Activated naive CD8-positive, alpha-beta T cell treated with anti-CD3 and anti-CD28 coated beads, Interleukin-2, amount 50 U/mL, for 24 hours (primary cell): ENCODE measurements around the gene TLCD2.
"Not testable (repeated sequence)": the region's sequence is repeated elsewhere in the genome, so short reads cannot be mapped to it uniquely, and the experiment has no call there.

Experiments used
- ATAC-seq: fragments of 150-1000 bp; cut with Tn5 transposase; one replicate; pipeline ENCODE4 v1.10.0; 2021
- DNase-seq: peaks from one replicate; pipeline ENCODE4 v3.0.0; 2021
- H3K27ac Mint-ChIP-seq: one replicate; pipeline ENCODE4 v1.8.0; 2021; ENCODE audit warnings: mild to moderate bottlenecking, mixed read lengths
- H3K27me3 Mint-ChIP-seq: one replicate; pipeline ENCODE4 v1.8.0; 2021; ENCODE audit warnings: mixed read lengths
- H3K36me3 Mint-ChIP-seq: one replicate; pipeline ENCODE4 v1.8.0; 2021; ENCODE audit warnings: low read depth, mixed read lengths
- H3K4me1 Mint-ChIP-seq: one replicate; pipeline ENCODE4 v1.8.0; 2021; ENCODE audit warnings: mixed read lengths
- H3K4me3 Mint-ChIP-seq: one replicate; pipeline ENCODE4 v1.8.0; 2021; ENCODE audit warnings: mild to moderate bottlenecking, moderate library complexity, mixed read lengths
- H3K9me3 Mint-ChIP-seq: one replicate; pipeline ENCODE4 v1.8.0; 2021; ENCODE audit warnings: mixed read lengths

TLCD2 gene

DNA sequence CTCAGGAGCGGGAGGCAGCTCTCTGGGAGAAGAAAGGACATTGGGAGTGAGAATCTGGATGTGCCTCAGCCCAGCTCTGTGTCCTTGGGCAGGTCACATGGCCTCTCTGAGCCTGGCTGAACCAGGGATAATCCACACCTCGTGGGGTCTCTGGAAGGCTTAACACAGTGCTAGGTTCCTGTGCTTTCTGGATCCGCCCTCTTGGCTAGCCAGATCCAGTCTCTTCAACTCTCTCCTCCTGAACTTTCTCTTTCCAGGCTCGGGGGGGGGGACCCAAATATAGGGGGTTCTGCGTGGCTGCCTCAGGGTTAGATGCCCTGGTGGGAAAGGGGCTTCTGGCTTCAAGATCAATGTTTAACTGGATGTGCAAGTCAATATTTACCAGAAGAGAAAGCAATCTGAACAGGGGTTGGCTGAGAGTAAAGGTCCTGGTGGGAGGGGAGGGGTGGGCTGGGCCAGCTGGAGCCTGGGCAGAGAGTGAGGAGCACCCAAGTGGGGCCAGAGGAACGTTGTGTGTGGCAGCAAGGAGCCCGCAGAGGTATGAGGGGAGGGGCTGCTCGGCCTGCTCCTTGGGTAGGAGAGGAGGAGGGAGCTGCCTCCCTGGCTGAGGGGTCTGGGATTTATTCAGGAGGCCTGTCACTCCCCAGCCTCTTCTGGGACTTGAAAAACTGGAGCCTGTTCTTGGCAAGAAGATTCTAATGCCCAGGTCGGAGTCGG is 32.4 kb upstream of the TLCD2 start, which contains the start of gene SERPINF2:
Gene SERPINF2 (plus strand): TSS at position 501 of the 717 bp plus-strand sequence. CDS start 2,125 bp downstream, outside the sequence.
- Mint-ChIP-seq H3K4me1 (no peaks in the 10 kb centered on the region), H3K27ac (no peak within 1 kb of the TSS), H3K36me3 (no peaks in the 10 kb centered on the region), H3K9me3 (no peaks in the 10 kb centered on the region), H3K27me3 (no peaks in the 10 kb centered on the region), H3K4me3 (no peak within 1 kb of the TSS)
- no peak for DNase-seq
- ATAC-seq = no peak

GRCh38 chr17:1741899-1742298 is 31.7 kb upstream of the TLCD2 start:
- not testable (repeated sequence) for H3K36me3 Mint-ChIP-seq, H3K4me1 Mint-ChIP-seq, DNase-seq, ATAC-seq, H3K4me3 Mint-ChIP-seq, H3K9me3 Mint-ChIP-seq, H3K27me3 Mint-ChIP-seq, H3K27ac Mint-ChIP-seq

DNA sequence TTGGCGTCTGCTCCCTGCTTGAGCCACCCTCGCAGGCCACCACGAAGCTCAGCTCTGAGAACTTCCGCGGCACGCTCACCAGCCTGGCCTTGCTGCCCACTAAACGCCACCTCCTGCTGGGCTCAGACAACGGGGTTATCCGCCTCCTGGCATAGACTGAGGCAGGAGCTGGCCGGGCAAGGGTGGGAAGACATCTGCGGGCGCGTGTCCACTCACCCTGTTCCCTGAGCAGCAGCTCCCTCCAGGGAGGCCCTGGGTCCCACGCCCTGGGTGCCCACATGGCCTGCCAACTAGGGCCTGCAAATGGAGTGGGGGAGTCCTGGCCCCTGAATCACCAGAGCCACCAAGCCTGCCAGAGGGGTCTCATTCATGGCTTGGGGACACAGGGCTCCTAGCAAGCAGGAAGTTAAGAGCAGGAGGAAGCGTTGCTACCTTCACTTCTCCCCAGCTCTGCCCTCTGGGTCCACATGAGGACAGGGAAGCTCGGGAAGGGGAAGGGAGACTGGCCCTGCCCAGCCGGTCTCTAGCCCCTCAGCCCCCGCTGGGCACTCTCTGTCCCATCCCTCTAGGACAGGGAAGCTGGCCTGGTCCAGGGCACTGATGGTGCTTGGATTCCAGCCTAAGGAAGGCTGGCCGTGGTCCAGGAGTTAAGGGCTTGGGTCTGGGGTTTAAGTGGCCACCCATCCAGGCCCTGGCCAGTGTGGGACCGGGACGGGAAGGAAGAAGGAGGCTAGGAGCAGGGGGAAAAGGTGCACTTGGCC is 27.5 kb upstream of the TLCD2 start:
- Mint-ChIP-seq H3K36me3 (no peaks in the 10 kb centered on the region), H3K27ac (no peak overlapping the region), H3K9me3 (no peaks in the 10 kb centered on the region), H3K27me3 (no peaks in the 10 kb centered on the region), H3K4me1 (peaks cover 12% of the 10 kb centered on the region), H3K4me3 (no peak overlapping the region)
- ATAC-seq (no peak), DNase-seq (no peak)

DNA sequence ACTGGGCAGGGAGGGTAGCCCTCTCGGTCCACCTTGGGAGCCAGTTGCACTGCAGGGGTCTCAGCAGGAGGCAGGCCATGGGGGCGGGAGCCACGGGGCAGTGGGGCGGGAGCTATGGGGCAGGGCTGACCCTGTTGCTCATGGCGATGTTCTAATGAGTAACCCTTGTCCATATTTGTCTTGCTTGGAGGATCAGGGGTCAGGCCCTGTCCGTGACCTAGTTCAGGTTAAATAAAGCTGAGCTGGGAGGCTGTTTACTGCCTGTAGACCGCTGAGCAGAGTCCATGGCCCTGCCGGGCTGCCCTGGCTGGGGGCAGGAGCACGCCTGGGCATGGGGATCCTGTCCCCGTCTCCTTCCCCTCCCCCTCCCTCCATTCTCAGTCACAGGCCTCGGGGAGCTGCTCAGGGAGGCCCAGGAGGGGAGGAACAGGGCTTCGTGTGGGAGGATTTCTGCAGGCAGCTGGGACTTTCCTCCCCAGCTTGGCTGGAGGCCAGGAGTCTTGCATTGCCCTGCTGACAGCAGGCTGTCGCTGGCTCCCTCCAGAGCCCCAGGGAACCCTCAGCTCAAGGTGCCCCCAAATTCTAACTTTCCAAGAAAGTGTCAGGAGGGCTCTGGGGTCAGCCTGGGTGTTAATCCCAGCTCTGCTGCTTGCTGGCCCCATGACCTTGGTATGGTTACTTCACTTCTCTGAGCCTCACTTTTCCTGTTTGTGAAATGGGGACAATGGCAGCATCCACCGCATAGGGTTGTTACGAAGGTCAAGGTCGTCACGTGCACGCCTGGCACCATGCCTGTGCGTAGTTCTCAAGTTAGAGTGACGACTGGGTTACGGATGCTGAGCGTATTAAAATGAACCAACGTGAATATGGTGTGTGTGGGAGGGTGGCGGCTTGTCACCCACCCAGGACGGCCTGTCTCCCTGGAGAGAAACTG is 26.4 kb upstream of the TLCD2 start:
- peak; percentile 63 for DNase-seq
- no peak overlapping the region for H3K4me3 Mint-ChIP-seq

GRCh38 chr17:1735834-1736347 is 25.7 kb upstream of the TLCD2 start:
- Mint-ChIP-seq H3K27ac (no peak overlapping the region), H3K27me3 (no peaks in the 10 kb centered on the region), H3K9me3 (no peaks in the 10 kb centered on the region), H3K36me3 (no peaks in the 10 kb centered on the region), H3K4me3 (no peak overlapping the region), H3K4me1 (peaks cover 12% of the 10 kb centered on the region)
- ATAC-seq (no peak), DNase-seq (no peak)

More for the DNA sequence above, 26.4 kb upstream of the TLCD2 start:
- no peak overlapping the region for H3K27ac Mint-ChIP-seq
- no peaks in the 10 kb centered on the region for H3K36me3 Mint-ChIP-seq
- no peaks in the 10 kb centered on the region for H3K9me3 Mint-ChIP-seq
- no peaks in the 10 kb centered on the region for H3K27me3 Mint-ChIP-seq
- H3K4me1 Mint-ChIP-seq = peaks cover 12% of the 10 kb centered on the region
- ATAC-seq = peak; percentile 75

GRCh38 chr17:1735418-1735817 is 25.2 kb upstream of the TLCD2 start:
- Mint-ChIP-seq H3K27me3 (no peaks in the 10 kb centered on the region), H3K27ac (no peak overlapping the region), H3K9me3 (no peaks in the 10 kb centered on the region), H3K4me1 (peaks cover 12% of the 10 kb centered on the region), H3K36me3 (no peaks in the 10 kb centered on the region), H3K4me3 (no peak overlapping the region)
- no peak for ATAC-seq
- no peak for DNase-seq

DNA sequence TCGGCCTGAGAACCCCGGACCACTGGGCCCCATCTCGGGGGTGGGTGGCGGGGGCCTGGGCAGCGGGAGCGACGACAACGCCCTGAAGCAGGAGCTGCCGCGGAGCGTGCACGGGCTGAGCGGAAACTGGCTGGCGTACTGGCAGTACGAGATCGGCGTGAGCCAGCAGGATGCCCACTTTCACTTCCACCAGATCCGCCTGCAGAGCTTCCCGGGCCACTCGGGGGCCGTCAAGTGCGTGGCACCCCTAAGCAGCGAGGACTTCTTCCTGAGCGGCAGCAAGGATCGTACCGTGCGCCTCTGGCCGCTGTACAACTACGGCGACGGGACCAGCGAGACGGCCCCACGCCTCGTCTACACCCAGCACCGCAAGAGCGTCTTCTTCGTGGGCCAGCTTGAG is 23.6 kb upstream of the TLCD2 start:
- Mint-ChIP-seq H3K4me3 (no peak overlapping the region), H3K36me3 (no peaks in the 10 kb centered on the region), H3K9me3 (no peaks in the 10 kb centered on the region), H3K27ac (no peak overlapping the region), H3K27me3 (no peaks in the 10 kb centered on the region), H3K4me1 (peaks cover 16% of the 10 kb centered on the region)
- no peak for ATAC-seq
- DNase-seq = no peak

GRCh38 chr17:1732833-1733321 is 22.7 kb upstream of the TLCD2 start:
- Mint-ChIP-seq H3K27ac (no peak overlapping the region), H3K27me3 (no peaks in the 10 kb centered on the region), H3K4me1 (peaks cover 18% of the 10 kb centered on the region), H3K4me3 (no peak overlapping the region), H3K36me3 (peaks cover 3% of the 10 kb centered on the region), H3K9me3 (no peaks in the 10 kb centered on the region)
- ATAC-seq = no peak
- no peak for DNase-seq

- Mint-ChIP-seq H3K4me1 (peaks cover 18% of the 10 kb centered on the region), H3K27ac (no peak overlapping the region), H3K36me3 (peaks cover 3% of the 10 kb centered on the region), H3K27me3 (no peaks in the 10 kb centered on the region), H3K4me3 (no peak overlapping the region), H3K9me3 (no peaks in the 10 kb centered on the region)
- no peak for DNase-seq
- no peak for ATAC-seq
These were observed 22.2 kb upstream of the TLCD2 start for GRCh38 chr17:1732241-1732832.

GRCh38 chr17:1731194-1731506 is 21.0 kb upstream of the TLCD2 start:
- H3K36me3 Mint-ChIP-seq = peaks cover 3% of the 10 kb centered on the region
- ATAC-seq (no peak), DNase-seq (no peak)
- H3K27me3 Mint-ChIP-seq = no peaks in the 10 kb centered on the region
- H3K4me1 Mint-ChIP-seq = peaks cover 9% of the 10 kb centered on the region
- H3K27ac Mint-ChIP-seq = no peak overlapping the region
- no peaks in the 10 kb centered on the region for H3K9me3 Mint-ChIP-seq
- H3K4me3 Mint-ChIP-seq = no peak overlapping the region

DNA sequence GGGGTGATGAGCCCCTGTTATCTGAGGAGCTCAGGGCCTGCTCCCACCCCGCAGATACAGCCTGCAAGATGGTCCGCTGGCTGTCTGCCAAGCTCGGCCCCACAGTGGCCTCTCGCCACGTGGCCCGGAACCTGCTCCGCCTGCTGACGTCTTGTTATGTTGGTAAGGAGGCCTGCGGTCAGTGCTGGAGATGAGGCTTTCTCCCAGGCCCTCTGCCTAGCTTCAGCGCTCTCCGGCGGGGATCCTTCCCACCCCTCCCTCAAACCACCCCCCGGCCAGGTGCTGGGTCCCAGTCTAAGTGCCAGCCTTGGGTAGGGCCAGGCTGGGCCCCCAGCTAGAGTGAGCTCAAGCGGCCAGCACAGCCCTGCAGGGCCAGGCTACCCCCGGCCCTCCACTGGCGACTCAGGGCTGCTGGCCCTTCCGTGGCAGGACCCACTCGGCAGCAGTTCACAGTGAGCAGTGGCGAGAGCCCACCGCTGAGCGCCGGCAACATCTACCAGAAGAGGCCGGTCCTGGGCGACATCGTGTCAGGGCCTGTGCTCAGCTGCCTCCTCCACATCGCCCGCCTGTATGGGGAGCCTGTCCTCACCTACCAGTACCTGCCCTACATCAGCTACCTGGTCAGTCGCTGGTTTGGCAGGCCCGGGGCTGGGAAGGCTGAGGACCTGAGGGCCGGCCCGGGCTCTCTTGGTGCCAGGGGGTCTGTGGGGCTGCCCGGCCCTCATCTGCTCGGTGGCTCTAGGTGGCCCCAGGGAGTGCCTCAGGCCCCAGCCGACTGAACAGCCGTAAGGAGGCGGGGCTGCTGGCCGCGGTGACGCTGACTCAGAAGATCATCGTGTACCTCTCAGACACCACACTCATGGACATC is 20.4 kb upstream of the TLCD2 start:
- Mint-ChIP-seq H3K4me3 (no peak overlapping the region), H3K36me3 (peaks cover 5% of the 10 kb centered on the region), H3K27ac (no peak overlapping the region), H3K9me3 (no peaks in the 10 kb centered on the region), H3K4me1 (peaks cover 10% of the 10 kb centered on the region), H3K27me3 (no peaks in the 10 kb centered on the region)
- ATAC-seq (peak; percentile 15), DNase-seq (no peak)

DNA sequence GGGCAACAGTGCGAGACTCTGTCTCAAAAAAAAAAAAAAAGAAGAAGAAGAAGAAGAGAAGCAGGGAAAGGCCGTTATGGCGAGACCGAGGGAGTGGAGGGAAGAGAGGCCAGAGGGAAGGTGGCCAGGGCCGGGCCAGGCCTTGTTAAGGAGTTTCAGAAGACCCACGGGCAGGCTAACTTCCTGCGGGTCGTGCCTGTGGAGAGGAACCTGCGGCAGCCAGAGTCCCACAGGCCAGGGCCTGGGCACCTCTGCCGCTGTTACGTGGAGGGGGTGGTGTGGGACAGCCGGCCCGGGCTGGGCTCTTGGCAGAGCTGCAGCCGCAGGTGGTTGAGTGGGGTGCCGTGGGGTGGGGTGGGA is 19.8 kb upstream of the TLCD2 start:
- ATAC-seq (peak; percentile 10), DNase-seq (no peak)
- Mint-ChIP-seq H3K4me1 (peaks cover 12% of the 10 kb centered on the region), H3K36me3 (peaks cover 5% of the 10 kb centered on the region), H3K9me3 (no peaks in the 10 kb centered on the region), H3K4me3 (no peak overlapping the region), H3K27me3 (no peaks in the 10 kb centered on the region), H3K27ac (peak overlapping the region; percentile 43)

DNA sequence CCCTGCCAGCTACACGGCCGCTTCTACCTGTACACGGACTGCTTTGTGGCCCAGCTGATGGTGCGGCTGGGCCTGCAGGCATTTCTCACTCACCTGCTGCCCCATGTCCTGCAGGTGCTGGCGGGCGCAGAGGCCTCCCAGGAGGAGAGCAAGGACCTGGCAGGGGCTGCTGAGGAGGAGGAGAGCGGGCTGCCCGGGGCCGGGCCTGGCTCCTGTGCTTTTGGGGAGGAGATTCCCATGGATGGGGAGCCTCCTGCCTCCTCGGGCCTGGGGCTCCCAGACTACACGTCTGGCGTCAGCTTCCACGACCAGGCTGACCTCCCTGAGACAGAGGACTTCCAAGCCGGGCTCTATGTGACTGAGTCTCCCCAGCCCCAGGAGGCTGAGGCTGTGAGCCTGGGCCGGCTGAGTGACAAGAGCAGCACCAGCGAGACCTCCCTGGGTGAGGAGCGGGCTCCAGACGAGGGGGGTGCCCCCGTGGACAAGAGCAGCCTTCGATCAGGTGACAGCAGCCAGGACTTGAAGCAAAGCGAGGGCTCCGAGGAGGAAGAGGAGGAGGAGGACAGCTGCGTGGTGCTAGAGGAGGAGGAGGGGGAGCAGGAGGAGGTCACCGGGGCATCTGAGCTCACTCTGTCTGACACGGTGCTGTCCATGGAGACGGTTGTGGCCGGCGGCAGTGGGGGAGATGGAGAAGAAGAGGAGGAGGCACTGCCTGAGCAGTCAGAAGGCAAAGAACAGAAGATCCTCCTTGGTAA is 17.9 kb upstream of the TLCD2 start:
- no peak for ATAC-seq
- Mint-ChIP-seq H3K27me3 (no peaks in the 10 kb centered on the region), H3K4me1 (peaks cover 23% of the 10 kb centered on the region), H3K4me3 (no peak overlapping the region), H3K9me3 (no peaks in the 10 kb centered on the region), H3K27ac (no peak overlapping the region), H3K36me3 (peaks cover 5% of the 10 kb centered on the region)
- DNase-seq = no peak
